Measurements from ENCODE around the gene SNRK. TPM values are rescaled to one million over a fixed set of nuclear protein-coding genes. Genes with fewer than 3 reads are reported as not detected.

SNRK gene
- total and polyA plus RNA-seq, 2 experiments from 2014 or later, result 10.7 to 25.3 TPM

- Histone ChIP-seq H2AFZ (no peak overlapping the region), H3K4me2 (no peak overlapping the region), H3K9me3 (ENCODE audit: low read depth) (no peaks in the 10 kb centered on the region), H4K20me1 (ENCODE audit: insufficient read depth, poor library complexity, severe bottlenecking) (no peaks in the 10 kb centered on the region), H3K4me1 (ENCODE audit: insufficient read depth) (no peaks in the 10 kb centered on the region), H3K36me3 (replicated peaks; ENCODE audit: insufficient read depth, low read depth) (no peaks in the 10 kb centered on the region), H3K27me3 (no peaks in the 10 kb centered on the region), H3K79me2 (no peaks in the 10 kb centered on the region), H3K27ac (no peak overlapping the region), H3K4me3 (no peak overlapping the region), H3K9me2 (replicated peaks; ENCODE audit: insufficient read depth) (no peaks in the 10 kb centered on the region)
- WGBS (ENCODE audit: low lambda C conversion rate, missing lambda C conversion rate), result 94% methylated on average over 11 of the region's 11 CpGs
- TF ChIP-seq EZH2 (IDR thresholded peaks at IDR 0.05; ENCODE audit: borderline replicate concordance), result no peak
- TF ChIP-seq EZH2phosphoT487 (IDR thresholded peaks at IDR 0.05; ENCODE audit: low read depth, severe bottlenecking, unreplicated experiment), result no peak
- no peak for TF ChIP-seq CTCF (IDR thresholded peaks at IDR 0.05; ENCODE audit: poor library complexity)
- no peak for DNase-seq (ENCODE audit: low spot score)
Measured at GRCh38 chr3:43366481-43366880, 80.1 kb downstream of the SNRK start.

- no peaks in the 10 kb centered on the region for H4K20me1 ChIP-seq (ENCODE audit: insufficient read depth, poor library complexity, severe bottlenecking)
- H3K4me1 ChIP-seq (ENCODE audit: insufficient read depth), result no peaks in the 10 kb centered on the region
- no peaks in the 10 kb centered on the region for H3K9me2 ChIP-seq (replicated peaks; ENCODE audit: insufficient read depth)
- no peaks in the 10 kb centered on the region for H3K36me3 ChIP-seq (replicated peaks; ENCODE audit: insufficient read depth, low read depth)
- no peak for DNase-seq (ENCODE audit: low spot score)
- TF ChIP-seq EZH2 (IDR thresholded peaks at IDR 0.05; ENCODE audit: borderline replicate concordance) (no peak), EZH2phosphoT487 (IDR thresholded peaks at IDR 0.05; ENCODE audit: low read depth, severe bottlenecking, unreplicated experiment) (no peak), CTCF (IDR thresholded peaks at IDR 0.05; ENCODE audit: poor library complexity) (no peak)
- no peaks in the 10 kb centered on the region for H3K27me3 ChIP-seq
- no peaks in the 10 kb centered on the region for H3K9me3 ChIP-seq (ENCODE audit: low read depth)
- no peak overlapping the region for H3K4me2 ChIP-seq
- H2AFZ ChIP-seq, result no peak overlapping the region
- H3K79me2 ChIP-seq, result no peaks in the 10 kb centered on the region
- WGBS (ENCODE audit: low lambda C conversion rate, missing lambda C conversion rate), result 93% methylated on average over 9 of the region's 9 CpGs
- no peak overlapping the region for H3K27ac ChIP-seq
- no peak overlapping the region for H3K4me3 ChIP-seq
Measured at GRCh38 chr3:43366885-43367284, 80.5 kb downstream of the SNRK start.

GRCh38 chr3:43369404-43370292 is 83.3 kb downstream of the SNRK start:
- no peaks in the 10 kb centered on the region for H3K79me2 ChIP-seq
- H3K36me3 ChIP-seq (replicated peaks; ENCODE audit: insufficient read depth, low read depth), result no peaks in the 10 kb centered on the region
- 90% methylated on average over 8 of the region's 8 CpGs for WGBS (ENCODE audit: low lambda C conversion rate, missing lambda C conversion rate)
- no peaks in the 10 kb centered on the region for H3K9me2 ChIP-seq (replicated peaks; ENCODE audit: insufficient read depth)
- no peak overlapping the region for H3K27ac ChIP-seq
- no peak overlapping the region for H3K4me2 ChIP-seq
- TF ChIP-seq CTCF (IDR thresholded peaks at IDR 0.05; ENCODE audit: poor library complexity) (no peak), EZH2phosphoT487 (IDR thresholded peaks at IDR 0.05; ENCODE audit: low read depth, severe bottlenecking, unreplicated experiment) (no peak), EZH2 (IDR thresholded peaks at IDR 0.05; ENCODE audit: borderline replicate concordance) (no peak)
- H4K20me1 ChIP-seq (ENCODE audit: insufficient read depth, poor library complexity, severe bottlenecking), result no peaks in the 10 kb centered on the region
- no peaks in the 10 kb centered on the region for H3K4me1 ChIP-seq (ENCODE audit: insufficient read depth)
- H3K4me3 ChIP-seq, result no peak overlapping the region
- H2AFZ ChIP-seq, result no peak overlapping the region
- H3K27me3 ChIP-seq, result no peaks in the 10 kb centered on the region
- H3K9me3 ChIP-seq (ENCODE audit: low read depth), result no peaks in the 10 kb centered on the region
- no peak for DNase-seq (ENCODE audit: low spot score)
